K562 (cell line): ENCODE measurements around the gene LEUTX. TPM values are rescaled to one million over a fixed set of nuclear protein-coding genes. Genes with fewer than 3 reads are reported as not detected.

ENCODE experiments used
- FOXK1 ChIP-seq: sonication (generic); formaldehyde crosslinking; IDR thresholded peaks from 2 replicates; pipeline ENCODE4 v1.8.0; 2022; ENCODE audit warnings: missing genetic modification reagents, mild to moderate bottlenecking, borderline replicate concordance
- HBP1 ChIP-seq: fragments of 450-650 bp; formaldehyde crosslinking; IDR thresholded peaks from 2 replicates; pipeline ENCODE4 v1.4.0; 2022; ENCODE audit warnings: missing genetic modification characterization
- HMGXB4 ChIP-seq: sonication (generic); formaldehyde crosslinking; IDR thresholded peaks from 2 replicates; pipeline ENCODE4 v1.8.1; 2023; ENCODE audit warnings: mild to moderate bottlenecking, missing genetic modification reagents
- HOXB6 ChIP-seq: fragments of 250-450 bp; sonication (Bioruptor Pico); IDR thresholded peaks from 2 replicates; pipeline ENCODE4 v1.5.1; 2022; ENCODE audit warnings: mild to moderate bottlenecking, borderline replicate concordance
- KAT2B ChIP-seq: IDR thresholded peaks from one replicate; pipeline ENCODE4 v1.6.1; 2012; ENCODE audit warnings: low read depth, mild to moderate bottlenecking, control low read depth, inconsistent platforms, low read length, moderate library complexity
- MTA2 ChIP-seq: fragments of 450-650 bp; IDR thresholded peaks from 2 replicates; pipeline ENCODE4 v1.6.1; 2016; ENCODE audit warnings: low read depth
- MTA3 ChIP-seq: fragments of 450-650 bp; formaldehyde crosslinking; IDR thresholded peaks from 2 replicates; pipeline ENCODE4 v1.6.1; 2017; ENCODE audit warnings: mild to moderate bottlenecking, borderline replicate concordance
- PATZ1 ChIP-seq: fragments of 250-450 bp; sonication (Bioruptor Pico); IDR thresholded peaks from 2 replicates; pipeline ENCODE4 v1.5.0; 2020; ENCODE audit warnings: mild to moderate bottlenecking, borderline replicate concordance
- PHB ChIP-seq: fragments of 250-450 bp; sonication (Bioruptor Pico); IDR thresholded peaks from 2 replicates; pipeline ENCODE4 v1.5.0; 2021
- RNF2 ChIP-seq: sonication (generic); IDR thresholded peaks from 2 replicates; pipeline ENCODE4 v1.6.1; 2016
- SMAD4 ChIP-seq: fragments of 250-450 bp; sonication (Bioruptor Pico); conservative IDR thresholded peaks from 2 replicates; pipeline ENCODE4 v1.8.0; 2021; ENCODE audit warnings: inconsistent platforms, mild to moderate bottlenecking, moderate library complexity
- ZBTB11 ChIP-seq, 3 experiments: fragments of 200-800 bp in 1 of 3; fragments of 250-450 bp in 1 of 3; fragments of 450-650 bp in 1 of 3; sonication (Bioruptor Pico) in 1 of 3; sonication (Bioruptor generic) in 1 of 3; formaldehyde crosslinking in 1 of 3; IDR thresholded peaks; 2 replicates each; pipeline versions ENCODE4 v1.6.1 to v1.8.0; 2016 to 2022; ENCODE audit warnings: mild to moderate bottlenecking in 2 of 3, missing genetic modification characterization in 2 of 3, missing compliant biosample characterization in 1 of 3, moderate library complexity in 1 of 3
- ZNF197 ChIP-seq: fragments of 200-800 bp; sonication (Bioruptor generic); IDR thresholded peaks from 2 replicates; pipeline ENCODE4 v1.6.1; 2016; ENCODE audit warnings: low read depth, missing genetic modification characterization, missing compliant biosample characterization
- ZNF696 ChIP-seq: fragments of 250-450 bp; sonication (Bioruptor Pico); conservative IDR thresholded peaks from 2 replicates; pipeline ENCODE4 v1.4.0; 2020; ENCODE audit warnings: mild to moderate bottlenecking, moderate library complexity
- polyA plus RNA-seq, 8 experiments: library from polyadenylated mRNA; depleted of rRNA in 4 of 8; stranded (reverse) in 5 of 8; unstranded in 3 of 8; fragments of >200 nt; fragmentation: Nextera tagmentation in 2 of 8; fragmentation: Illumina TruSeq in 1 of 8; extraction: Ambion mirVana in 2 of 8; extraction: Trizol in 1 of 8; gene quantifications; 2 replicates each; pipeline versions ENCODE4 v1.2.1 to v1.2.3, GENCODE V29; 2011 to 2014; ENCODE audit warnings: inconsistent platforms in 1 of 8, missing spikeins in 1 of 8
- total RNA-seq, 7 experiments: library from RNA; depleted of rRNA in 6 of 7; stranded (reverse); fragments of >200 nt in 6 of 7; fragmentation: Illumina TruSeq in 2 of 7; extraction: Trizol in 2 of 7; gene quantifications; 2 replicates each; pipeline versions ENCODE4 v1.2.1 to v1.2.3, GENCODE V29; 2011 to 2021; ENCODE audit warnings: low replicate concordance in 1 of 7

LEUTX gene
- total and polyA plus RNA-seq, 9 of the 15 experiments (the other 6 are each of a cell fraction or from before 2014, with no cell fraction given): not detected

- TF ChIP-seq ZNF696 (CRISPR knock-in tag) (no peak), MTA2 (no peak), FOXK1 (no peak), HMGXB4 (CRISPR knock-in tag) (no peak), KAT2B (no peak), PHB (peak; percentile 34; the same call in 1 of the 2 replicates), HBP1 (CRISPR knock-in tag) (peak; percentile 63; the same call in 1 of the 2 replicates), RNF2 (peak; percentile 79), ZBTB11 (CRISPR knock-in tag; IDR thresholded peaks at IDR 0.05) (no peak), MTA3 (no peak; the same call in 1 of the 2 replicates), HOXB6 (CRISPR knock-in tag) (no peak), ZNF197 (CRISPR knock-in tag) (no peak), SMAD4 (peak; percentile 86), PATZ1 (CRISPR knock-in tag) (peak; percentile 69; the same call in 1 of the 2 replicates)
Observed at GRCh38 chr19:39833464-39834286, 55.0 kb downstream of the LEUTX start, which contains the start of gene DYRK1B (continued).
